HG02973 (cell line): Measurements from ENCODE around the gene EPO.

ENCODE experiments used
- ATAC-seq: cut with Tn5 transposase; IDR thresholded peaks from one replicate; pipeline ENCODE4 v1.9.1; 2021; ENCODE audit warnings: moderate library complexity; ENCODE audit not compliant: unreplicated experiment

EPO gene

GRCh38 chr7:100682991-100683658 lies 37.1 kb upstream of the EPO start:
- ATAC-seq, result no peak

GRCh38 chr7:100683659-100684533 lies 36.4 kb upstream of the EPO start:
- ATAC-seq, result no peak

- ATAC-seq, result no peak
These were observed 35.7 kb upstream of the EPO start for GRCh38 chr7:100684534-100685042.

- no peak for ATAC-seq
These were observed 35.1 kb upstream of the EPO start for GRCh38 chr7:100685049-100685605.

GRCh38 chr7:100685631-100686145 lies 34.6 kb upstream of the EPO start:
- no peak for ATAC-seq

GRCh38 chr7:100686201-100686821 lies 34.0 kb upstream of the EPO start:
- no peak for ATAC-seq

GRCh38 chr7:100686822-100687211 lies 33.5 kb upstream of the EPO start:
- ATAC-seq, result no peak

- no peak for ATAC-seq
These were observed 33.0 kb upstream of the EPO start for GRCh38 chr7:100687261-100687660.

GRCh38 chr7:100687751-100688300 lies 32.4 kb upstream of the EPO start:
- ATAC-seq, result no peak

- no peak for ATAC-seq
These were observed 31.9 kb upstream of the EPO start for GRCh38 chr7:100688326-100688860.

- ATAC-seq, result no peak
These were observed 30.8 kb upstream of the EPO start for GRCh38 chr7:100689230-100690135.

- no peak for ATAC-seq
These were observed 28.3 kb upstream of the EPO start for GRCh38 chr7:100691676-100692577.

- no peak for ATAC-seq
These were observed 27.7 kb upstream of the EPO start for GRCh38 chr7:100692578-100692961.

GRCh38 chr7:100693312-100694097 lies 26.8 kb upstream of the EPO start:
- ATAC-seq, result no peak

- peak; percentile 35 for ATAC-seq
These were observed 26.0 kb upstream of the EPO start, which contains the start of gene GIGYF1 for GRCh38 chr7:100694098-100694745. Gene GIGYF1 (minus strand): TSS chr7:100694250. CDS start chr7:100688238, 6,012 bp downstream.

- no peak for ATAC-seq
These were observed 24.1 kb upstream of the EPO start for GRCh38 chr7:100696123-100696521.

- no peak for ATAC-seq
These were observed 21.2 kb upstream of the EPO start for GRCh38 chr7:100699018-100699417.
